Nephron progenitor cell (in vitro differentiated cells): ENCODE results near the gene TMEM50A.
"Not testable (repeated sequence)": the region's sequence is repeated elsewhere in the genome, so short reads cannot be mapped to it uniquely, and the experiment has no call there.

Experiments used
- DNase-seq: peaks from one replicate; pipeline ENCODE4 v3.0.0; 2021
- H3K27ac Mint-ChIP-seq: 2 replicates; pipeline ENCODE4 v1.8.0; 2021; ENCODE audit warnings: mild to moderate bottlenecking, moderate library complexity, mixed read lengths
- H3K27me3 Mint-ChIP-seq: 2 replicates; pipeline ENCODE4 v1.8.0; 2021; ENCODE audit warnings: mild to moderate bottlenecking, low read depth, mixed read lengths; ENCODE audit not compliant: poor library complexity
- H3K36me3 Mint-ChIP-seq: 2 replicates; pipeline ENCODE4 v1.8.0; 2021; ENCODE audit warnings: low read depth, mixed read lengths
- H3K4me1 Mint-ChIP-seq: 2 replicates; pipeline ENCODE4 v1.8.0; 2021; ENCODE audit warnings: mixed read lengths
- H3K4me3 Mint-ChIP-seq: 2 replicates; pipeline ENCODE4 v1.8.0; 2021; ENCODE audit warnings: mild to moderate bottlenecking, moderate library complexity, mixed read lengths
- H3K9me3 Mint-ChIP-seq: 2 replicates; pipeline ENCODE4 v1.8.0; 2021; ENCODE audit warnings: mild to moderate bottlenecking, moderate library complexity, mixed read lengths
- CTCF ChIP-seq: fragments of 200-600 bp; sonication (generic); IDR thresholded peaks from 2 replicates; pipeline ENCODE4 v1.5.0; 2021; ENCODE audit warnings: antibody characterized with exemption

TMEM50A gene

GRCh38 chr1:25378367-25378766, 40.2 kb downstream of the TMEM50A start:
- H3K27ac Mint-ChIP-seq, H3K36me3 Mint-ChIP-seq, H3K4me1 Mint-ChIP-seq, H3K4me3 Mint-ChIP-seq, DNase-seq: not testable (repeated sequence)
- H3K27me3 Mint-ChIP-seq, result peaks cover 14% of the 10 kb centered on the region
- peaks cover 11% of the 10 kb centered on the region for H3K9me3 Mint-ChIP-seq

DNA sequence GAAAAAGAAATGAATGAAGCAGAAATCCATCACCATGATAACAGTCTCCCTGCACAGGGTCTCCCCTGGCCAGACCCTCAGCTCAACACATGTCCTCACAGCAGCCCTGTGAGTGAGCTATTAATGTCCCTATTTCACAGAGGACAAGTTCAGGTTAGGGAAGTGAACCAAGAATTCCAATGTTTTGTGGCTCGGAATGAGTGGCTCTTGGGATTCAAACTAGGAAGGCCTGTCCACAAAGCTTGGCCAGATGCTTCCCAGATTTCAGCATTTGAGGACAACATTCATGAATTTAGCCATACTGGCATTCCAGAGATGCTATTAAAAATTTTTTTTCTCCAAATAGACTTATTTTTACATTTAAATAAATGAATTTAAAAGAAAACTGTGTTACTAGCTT, 44.4 kb downstream of the TMEM50A start:
- not testable (repeated sequence) for DNase-seq, H3K4me1 Mint-ChIP-seq, H3K36me3 Mint-ChIP-seq, H3K4me3 Mint-ChIP-seq, H3K27ac Mint-ChIP-seq
- peaks cover 17% of the 10 kb centered on the region for H3K27me3 Mint-ChIP-seq
- H3K9me3 Mint-ChIP-seq, result peaks cover 11% of the 10 kb centered on the region

- not testable (repeated sequence) for DNase-seq, H3K4me3 Mint-ChIP-seq, H3K36me3 Mint-ChIP-seq, H3K4me1 Mint-ChIP-seq, H3K27ac Mint-ChIP-seq
- H3K9me3 Mint-ChIP-seq, result peaks cover 11% of the 10 kb centered on the region
- peaks cover 20% of the 10 kb centered on the region for H3K27me3 Mint-ChIP-seq
Observed at GRCh38 chr1:25383090-25383489, 45.0 kb downstream of the TMEM50A start.

DNA sequence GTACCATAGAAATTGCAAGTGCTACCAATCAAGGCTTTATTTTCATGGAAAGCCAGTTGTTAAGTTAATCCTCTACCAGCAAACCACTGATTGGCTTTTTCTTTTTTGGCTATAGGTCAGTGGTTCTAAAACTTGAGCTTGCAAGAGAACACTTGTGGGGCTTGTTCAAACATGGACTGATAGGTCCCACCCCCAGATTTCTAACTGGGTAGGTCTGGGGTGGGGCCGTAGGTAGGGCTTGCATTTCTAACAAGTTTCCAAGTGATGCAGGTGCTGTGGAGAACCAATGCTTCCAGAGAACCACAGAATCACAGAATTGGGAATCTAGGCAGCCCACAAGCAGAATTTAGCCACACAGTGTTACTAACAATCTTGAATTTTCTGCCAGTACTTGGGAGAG, 45.7 kb downstream of the TMEM50A start:
- peaks cover 11% of the 10 kb centered on the region for H3K9me3 Mint-ChIP-seq
- H3K4me3 Mint-ChIP-seq, H3K27ac Mint-ChIP-seq, DNase-seq, H3K4me1 Mint-ChIP-seq, H3K36me3 Mint-ChIP-seq: not testable (repeated sequence)
- peaks cover 24% of the 10 kb centered on the region for H3K27me3 Mint-ChIP-seq

DNA sequence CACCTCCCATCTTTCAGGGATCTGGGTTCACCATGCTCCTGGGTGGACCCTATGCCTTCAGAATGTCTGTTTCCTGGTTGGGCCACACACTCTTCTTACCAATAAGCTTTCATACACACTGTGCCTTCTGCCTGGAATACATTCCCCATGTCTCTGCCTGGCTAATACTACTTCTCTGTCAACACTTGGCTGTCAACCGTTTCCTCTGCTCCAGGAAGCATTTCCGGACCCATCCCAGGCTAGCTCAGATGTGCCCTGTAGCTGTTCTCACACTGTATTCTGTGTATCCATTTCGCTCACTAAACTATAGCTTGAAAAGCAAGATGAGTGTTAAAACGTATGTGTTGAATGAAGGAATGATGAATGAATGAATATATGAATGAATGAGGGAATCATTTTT, 49.0 kb downstream of the TMEM50A start:
- H3K9me3 Mint-ChIP-seq, DNase-seq, H3K36me3 Mint-ChIP-seq, H3K4me1 Mint-ChIP-seq, H3K27ac Mint-ChIP-seq, H3K4me3 Mint-ChIP-seq: not testable (repeated sequence)
- peaks cover 30% of the 10 kb centered on the region for H3K27me3 Mint-ChIP-seq

DNA sequence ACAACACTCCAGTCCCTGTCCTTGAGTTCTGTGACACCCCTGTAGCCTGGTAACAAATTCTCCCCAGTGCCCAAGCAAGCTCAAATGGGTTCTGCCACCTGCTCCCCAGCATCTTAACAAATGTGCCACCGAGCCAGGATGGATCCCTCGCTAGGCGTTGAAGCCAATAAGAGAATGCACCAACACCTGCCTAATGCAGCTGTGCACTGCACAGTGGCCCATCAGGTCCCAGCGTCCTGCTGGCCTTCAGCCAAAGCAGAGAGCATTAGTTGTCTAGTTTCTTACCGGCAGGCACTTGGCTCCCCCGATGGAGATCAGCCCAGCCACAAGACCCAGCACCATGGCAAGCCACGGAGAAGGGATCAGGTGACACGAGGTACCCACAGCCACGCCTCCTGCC, 50.6 kb downstream of the TMEM50A start:
- not testable (repeated sequence) for H3K4me3 Mint-ChIP-seq, H3K36me3 Mint-ChIP-seq, H3K9me3 Mint-ChIP-seq, H3K27ac Mint-ChIP-seq, DNase-seq, H3K4me1 Mint-ChIP-seq
- peaks cover 27% of the 10 kb centered on the region for H3K27me3 Mint-ChIP-seq

DNA sequence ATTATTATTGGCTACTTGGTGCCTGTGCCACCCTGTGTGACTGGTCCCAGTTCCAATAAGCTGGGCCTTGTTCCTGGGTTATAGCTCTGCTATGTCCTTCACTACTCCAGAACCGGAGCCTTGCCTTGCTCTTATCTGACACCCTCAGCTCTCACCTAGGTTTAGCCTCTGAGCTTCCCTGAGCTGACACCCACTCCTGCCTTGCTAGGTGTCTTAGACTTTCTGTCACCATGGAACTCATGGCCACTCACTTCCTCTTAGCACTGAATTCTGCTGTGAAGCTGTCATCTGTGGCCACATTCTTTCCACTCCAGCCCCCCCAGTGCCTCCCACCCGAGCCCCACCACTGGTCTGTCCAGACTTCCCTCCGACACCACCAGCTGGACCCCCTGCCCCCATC, 51.6 kb downstream of the TMEM50A start:
- H3K4me3 Mint-ChIP-seq, H3K36me3 Mint-ChIP-seq, DNase-seq, H3K27ac Mint-ChIP-seq, H3K9me3 Mint-ChIP-seq, H3K4me1 Mint-ChIP-seq: not testable (repeated sequence)
- H3K27me3 Mint-ChIP-seq, result peaks cover 25% of the 10 kb centered on the region

- Mint-ChIP-seq H3K4me1 (peaks cover 10% of the 10 kb centered on the region), H3K9me3 (no peaks in the 10 kb centered on the region), H3K27me3 (peaks cover 34% of the 10 kb centered on the region), H3K36me3 (no peaks in the 10 kb centered on the region), H3K4me3 (no peak overlapping the region), H3K27ac (no peak overlapping the region)
- DNase-seq, result no peak
- no peak for TF ChIP-seq CTCF
Observed at GRCh38 chr1:25392841-25393240, 54.7 kb downstream of the TMEM50A start.

DNA sequence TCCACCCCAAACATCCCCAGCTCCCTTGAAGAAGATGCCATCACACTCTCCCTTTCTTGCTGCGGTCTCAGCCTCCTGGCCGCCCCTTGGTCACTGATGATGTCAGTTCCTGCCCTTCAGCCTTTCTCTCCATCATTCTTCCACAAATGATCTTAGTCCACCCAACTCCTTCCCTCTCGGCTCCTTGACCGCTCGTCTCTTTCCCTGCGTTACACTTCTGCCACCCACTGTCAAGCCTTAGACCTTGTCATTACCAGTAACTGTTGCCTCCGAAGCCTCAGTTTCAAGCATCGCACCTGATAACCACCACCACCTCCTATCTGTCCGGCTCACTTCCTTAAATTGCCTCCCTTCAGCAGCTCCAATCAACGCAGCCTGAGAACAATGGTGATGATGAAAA, 59.4 kb downstream of the TMEM50A start:
- not testable (repeated sequence) for H3K36me3 Mint-ChIP-seq, H3K4me3 Mint-ChIP-seq, H3K27ac Mint-ChIP-seq, DNase-seq, H3K4me1 Mint-ChIP-seq, H3K9me3 Mint-ChIP-seq
- peaks cover 40% of the 10 kb centered on the region for H3K27me3 Mint-ChIP-seq

DNA sequence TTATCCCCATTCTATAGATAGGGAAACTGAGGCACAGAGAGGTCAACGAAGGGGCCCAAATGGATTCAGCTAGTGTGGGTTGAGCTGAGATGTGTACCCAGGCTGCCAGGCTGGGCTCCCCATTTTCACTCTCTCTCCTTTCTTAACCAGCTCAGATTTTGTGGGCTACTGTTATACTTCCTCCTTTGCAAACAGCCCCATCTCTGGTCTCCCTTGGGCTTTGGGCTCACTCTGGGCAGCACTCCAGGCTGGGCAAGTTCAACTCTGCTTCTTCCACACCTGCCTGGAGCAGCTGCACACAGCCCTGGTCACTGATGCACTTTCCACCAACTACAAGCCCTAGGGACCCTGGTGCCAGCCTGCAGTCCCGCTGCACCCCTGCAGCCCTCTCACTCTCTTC, 59.9 kb downstream of the TMEM50A start:
- H3K27me3 Mint-ChIP-seq, result peaks cover 42% of the 10 kb centered on the region
- H3K9me3 Mint-ChIP-seq, DNase-seq, H3K36me3 Mint-ChIP-seq, H3K4me1 Mint-ChIP-seq, H3K27ac Mint-ChIP-seq, H3K4me3 Mint-ChIP-seq: not testable (repeated sequence)
